GM19452 (cell line): ENCODE measurements around the gene DNAJC13.
"Not testable (repeated sequence)": the region's sequence is repeated elsewhere in the genome, so short reads cannot be mapped to it uniquely, and the experiment has no call there.

Source experiments
- ATAC-seq: cut with Tn5 transposase; IDR thresholded peaks from one replicate; pipeline ENCODE4 v1.9.1; 2021; ENCODE audit not compliant: unreplicated experiment

DNAJC13 gene

GRCh38 chr3:132538072-132538471 is 120.8 kb downstream of the DNAJC13 start:
- ATAC-seq = no peak

- ATAC-seq = no peak
Measured at GRCh38 chr3:132539681-132540080, 122.4 kb downstream of the DNAJC13 start.

- ATAC-seq = no peak
Measured at GRCh38 chr3:132542577-132542976, 125.3 kb downstream of the DNAJC13 start.

- no peak for ATAC-seq
Measured at GRCh38 chr3:132543011-132543739, 125.9 kb downstream of the DNAJC13 start.

- no peak for ATAC-seq
Measured at GRCh38 chr3:132544130-132544529, 126.8 kb downstream of the DNAJC13 start.

GRCh38 chr3:132545471-132545870 is 128.2 kb downstream of the DNAJC13 start:
- ATAC-seq = no peak

GRCh38 chr3:132549169-132549568 is 131.9 kb downstream of the DNAJC13 start:
- no peak for ATAC-seq

- ATAC-seq = peak; percentile 77
Measured at GRCh38 chr3:132549890-132550578, 132.7 kb downstream of the DNAJC13 start.

GRCh38 chr3:132550579-132551305 is 133.4 kb downstream of the DNAJC13 start:
- ATAC-seq = no peak

- no peak for ATAC-seq
Measured at GRCh38 chr3:132553826-132554225, 136.5 kb downstream of the DNAJC13 start.

- ATAC-seq = no peak
Measured at GRCh38 chr3:132554437-132554836, 137.1 kb downstream of the DNAJC13 start.

- no peak for ATAC-seq
Measured at GRCh38 chr3:132555306-132556035, 138.2 kb downstream of the DNAJC13 start.

- ATAC-seq = not testable (repeated sequence)
Measured at GRCh38 chr3:132556036-132556386, 138.7 kb downstream of the DNAJC13 start.

- ATAC-seq = no peak
Measured at GRCh38 chr3:132556508-132557159, 139.3 kb downstream of the DNAJC13 start.

GRCh38 chr3:132561003-132561402 is 143.7 kb downstream of the DNAJC13 start:
- ATAC-seq = no peak

GRCh38 chr3:132563420-132564069 is 146.2 kb downstream of the DNAJC13 start:
- no peak for ATAC-seq

GRCh38 chr3:132564070-132564465 is 146.8 kb downstream of the DNAJC13 start:
- no peak for ATAC-seq

- ATAC-seq = no peak
Measured at GRCh38 chr3:132568422-132568821, 151.1 kb downstream of the DNAJC13 start.

GRCh38 chr3:132569153-132569552 is 151.9 kb downstream of the DNAJC13 start:
- no peak for ATAC-seq

GRCh38 chr3:132569580-132569979 is 152.3 kb downstream of the DNAJC13 start:
- ATAC-seq = no peak
